GM12864 (cell line): ENCODE data around the gene CBX2.

Experiments used
- DNase-seq: peaks from one replicate; pipeline ENCODE4 v3.0.0-alpha.2; 2011; ENCODE audit warnings: low read depth
- H3K4me3 ChIP-seq: 2 replicates; pipeline ENCODE4 v1.5.1; 2011; ENCODE audit warnings: mild to moderate bottlenecking, low read depth, low read length, control low read depth
- CTCF ChIP-seq: IDR thresholded peaks from 2 replicates; pipeline ENCODE4 v1.5.1; 2011; ENCODE audit warnings: low read depth, mild to moderate bottlenecking, moderate library complexity, low read length, control low read depth, inconsistent platforms; ENCODE audit errors: missing control alignments

CBX2 gene

GRCh38 chr17:79806863-79807720 lies 29.1 kb downstream of the CBX2 start:
- no peak for DNase-seq
- no peak overlapping the region for H3K4me3 ChIP-seq
- TF ChIP-seq CTCF = no peak

- no peak for DNase-seq
- TF ChIP-seq CTCF = peak; percentile 33
- no peak overlapping the region for H3K4me3 ChIP-seq
Observed at GRCh38 chr17:79808763-79809529, 31.0 kb downstream of the CBX2 start.

GRCh38 chr17:79809530-79810129 lies 31.7 kb downstream of the CBX2 start:
- no peak overlapping the region for H3K4me3 ChIP-seq
- no peak for TF ChIP-seq CTCF
- no peak for DNase-seq

GRCh38 chr17:79810130-79811010 lies 32.4 kb downstream of the CBX2 start:
- H3K4me3 ChIP-seq = peak overlapping the region; percentile 24
- DNase-seq = no peak
- TF ChIP-seq CTCF = no peak

- no peak overlapping the region for H3K4me3 ChIP-seq
- DNase-seq = no peak
- TF ChIP-seq CTCF = peak; percentile 55
Observed at GRCh38 chr17:79811011-79811867, 33.3 kb downstream of the CBX2 start.

- no peak for DNase-seq
- no peak for TF ChIP-seq CTCF
- no peak overlapping the region for H3K4me3 ChIP-seq
Observed at GRCh38 chr17:79811868-79812352, 34.0 kb downstream of the CBX2 start.
